Measurements from ENCODE around the gene RHBDD3. TPM values are rescaled to one million over a fixed set of nuclear protein-coding genes. Genes with fewer than 3 reads are reported as not detected.
"Not testable (repeated sequence)": the region's sequence is repeated elsewhere in the genome, so short reads cannot be mapped to it uniquely, and the experiment has no call there.

Gene RHBDD3
- total RNA-seq, 4 donors from 2014 or later = 10.1 to 22.7 (median 17.2) TPM

- DNase-seq (ENCODE audit: low spot score in 2 of 2) = no peak
- WGBS = 97% methylated on average over 11 of the region's 11 CpGs
- no peaks in the 10 kb centered on the region for H3K9me3 ChIP-seq
- no peak overlapping the region for H3K27ac ChIP-seq
- no peaks in the 10 kb centered on the region for H3K4me1 ChIP-seq
- no peak overlapping the region for H3K4me3 ChIP-seq
- no peaks in the 10 kb centered on the region for H3K27me3 ChIP-seq
- H3K36me3 ChIP-seq = peaks cover 12% of the 10 kb centered on the region
- TF ChIP-seq POLR2AphosphoS5 (IDR thresholded peaks at IDR 0.05) (no peak), CTCF (IDR thresholded peaks at IDR 0.05) (no peak), EP300 (IDR thresholded peaks at IDR 0.05) (no peak), POLR2A (IDR thresholded peaks at IDR 0.05) (no peak)
Measured at GRCh38 chr22:29255064-29255621, 12.6 kb downstream of the RHBDD3 start.

GRCh38 chr22:29254286-29254660 is 13.5 kb downstream of the RHBDD3 start:
- no peaks in the 10 kb centered on the region for H3K4me1 ChIP-seq
- no peak overlapping the region for H3K27ac ChIP-seq
- DNase-seq (ENCODE audit: low spot score in 2 of 2) = no peak
- TF ChIP-seq EP300 (IDR thresholded peaks at IDR 0.05) = no peak
- TF ChIP-seq CTCF (IDR thresholded peaks at IDR 0.05) = no peak
- no peak for TF ChIP-seq POLR2A (IDR thresholded peaks at IDR 0.05)
- no peak for TF ChIP-seq POLR2AphosphoS5 (IDR thresholded peaks at IDR 0.05)
- H3K4me3 ChIP-seq = no peak overlapping the region
- H3K9me3 ChIP-seq = no peaks in the 10 kb centered on the region
- H3K27me3 ChIP-seq = no peaks in the 10 kb centered on the region
- H3K36me3 ChIP-seq = peaks cover 4% of the 10 kb centered on the region
- WGBS = 69% methylated on average over 4 of the region's 4 CpGs

GRCh38 chr22:29253561-29254285 is 14.1 kb downstream of the RHBDD3 start:
- H3K27me3 ChIP-seq = no peaks in the 10 kb centered on the region
- no peaks in the 10 kb centered on the region for H3K4me1 ChIP-seq
- TF ChIP-seq EP300 (IDR thresholded peaks at IDR 0.05) (no peak), POLR2AphosphoS5 (IDR thresholded peaks at IDR 0.05) (no peak), CTCF (IDR thresholded peaks at IDR 0.05) (no peak), POLR2A (IDR thresholded peaks at IDR 0.05) (no peak)
- H3K4me3 ChIP-seq = no peak overlapping the region
- H3K27ac ChIP-seq = no peak overlapping the region
- 79% methylated on average over 8 of the region's 14 CpGs for WGBS
- H3K9me3 ChIP-seq = no peaks in the 10 kb centered on the region
- no peak for DNase-seq (ENCODE audit: low spot score in 2 of 2)
- H3K36me3 ChIP-seq = no peaks in the 10 kb centered on the region

- 85% methylated on average over 7 of the region's 10 CpGs for WGBS
- peak in 1 of 2 donors; percentile 40 for DNase-seq (ENCODE audit: low spot score in 2 of 2)
- TF ChIP-seq POLR2A (IDR thresholded peaks at IDR 0.05) (no peak), CTCF (IDR thresholded peaks at IDR 0.05) (no peak), EP300 (IDR thresholded peaks at IDR 0.05) (no peak), POLR2AphosphoS5 (IDR thresholded peaks at IDR 0.05) (no peak)
Measured at GRCh38 chr22:29251981-29252911, 15.5 kb downstream of the RHBDD3 start.

GRCh38 chr22:29251265-29251664 is 16.5 kb downstream of the RHBDD3 start:
- DNase-seq (ENCODE audit: low spot score in 2 of 2) = no peak
- Histone ChIP-seq H3K27me3 (no peaks in the 10 kb centered on the region), H3K36me3 (no peaks in the 10 kb centered on the region), H3K4me1 (no peaks in the 10 kb centered on the region), H3K9me3 (no peaks in the 10 kb centered on the region), H3K4me3 (no peak overlapping the region), H3K27ac (no peak overlapping the region)
- 97% methylated on average over 5 of the region's 5 CpGs for WGBS
- TF ChIP-seq POLR2AphosphoS5 (IDR thresholded peaks at IDR 0.05) (no peak), EP300 (IDR thresholded peaks at IDR 0.05) (no peak), CTCF (IDR thresholded peaks at IDR 0.05) (no peak), POLR2A (IDR thresholded peaks at IDR 0.05) (no peak)

More at GRCh38 chr22:29251981-29252911, 15.5 kb downstream of the RHBDD3 start:
- Histone ChIP-seq H3K9me3 (no peaks in the 10 kb centered on the region), H3K4me3 (no peak overlapping the region), H3K4me1 (no peaks in the 10 kb centered on the region), H3K36me3 (no peaks in the 10 kb centered on the region), H3K27me3 (no peaks in the 10 kb centered on the region), H3K27ac (no peak overlapping the region)

GRCh38 chr22:29247891-29248290 is 19.9 kb downstream of the RHBDD3 start:
- not testable (repeated sequence) for DNase-seq (ENCODE audit: low spot score in 2 of 2); H3K4me1 ChIP-seq; H3K27ac ChIP-seq; H3K4me3 ChIP-seq; H3K36me3 ChIP-seq; H3K9me3 ChIP-seq; H3K27me3 ChIP-seq
- WGBS = 94% methylated on average over 10 of the region's 10 CpGs
